Measurements from ENCODE around the gene ALPL.

The ALPL gene

DNA sequence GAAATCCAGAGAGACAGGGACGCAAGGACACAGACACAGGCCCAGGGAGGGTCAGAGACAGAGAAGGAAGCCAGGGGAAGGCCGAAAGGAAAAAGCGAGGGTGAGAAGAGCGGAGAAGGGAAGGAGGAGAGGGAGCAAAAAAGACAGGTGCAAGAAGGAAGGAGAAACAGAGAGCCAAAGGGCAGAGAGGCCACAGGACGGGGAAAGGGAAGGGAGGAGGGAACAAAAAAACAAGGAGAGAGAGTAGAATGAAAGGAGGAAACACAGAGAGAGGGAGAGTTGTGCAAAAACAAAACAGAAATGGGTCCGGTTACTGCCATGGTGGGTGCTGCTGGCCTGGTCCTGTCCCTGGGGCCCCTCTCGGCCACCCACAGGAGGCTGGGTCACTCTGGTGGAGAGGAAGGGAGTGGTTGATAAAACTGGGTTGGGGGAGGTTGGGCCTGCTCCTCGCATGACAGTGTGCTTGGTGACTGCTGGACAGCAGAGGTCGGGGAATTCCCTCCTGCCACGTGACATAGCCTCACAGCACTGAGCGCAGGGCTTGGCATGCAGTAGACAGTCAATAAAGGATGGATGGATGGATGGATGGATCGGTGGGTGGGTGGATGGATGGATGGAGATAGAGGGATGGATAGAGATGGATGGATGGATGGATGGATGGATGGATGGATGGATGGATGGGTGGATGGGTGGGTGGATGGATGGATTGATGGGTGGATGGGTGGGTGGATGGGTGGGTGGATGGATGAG is 95.2 kb downstream of the ALPL start:
- DNase-seq: no peak

DNA sequence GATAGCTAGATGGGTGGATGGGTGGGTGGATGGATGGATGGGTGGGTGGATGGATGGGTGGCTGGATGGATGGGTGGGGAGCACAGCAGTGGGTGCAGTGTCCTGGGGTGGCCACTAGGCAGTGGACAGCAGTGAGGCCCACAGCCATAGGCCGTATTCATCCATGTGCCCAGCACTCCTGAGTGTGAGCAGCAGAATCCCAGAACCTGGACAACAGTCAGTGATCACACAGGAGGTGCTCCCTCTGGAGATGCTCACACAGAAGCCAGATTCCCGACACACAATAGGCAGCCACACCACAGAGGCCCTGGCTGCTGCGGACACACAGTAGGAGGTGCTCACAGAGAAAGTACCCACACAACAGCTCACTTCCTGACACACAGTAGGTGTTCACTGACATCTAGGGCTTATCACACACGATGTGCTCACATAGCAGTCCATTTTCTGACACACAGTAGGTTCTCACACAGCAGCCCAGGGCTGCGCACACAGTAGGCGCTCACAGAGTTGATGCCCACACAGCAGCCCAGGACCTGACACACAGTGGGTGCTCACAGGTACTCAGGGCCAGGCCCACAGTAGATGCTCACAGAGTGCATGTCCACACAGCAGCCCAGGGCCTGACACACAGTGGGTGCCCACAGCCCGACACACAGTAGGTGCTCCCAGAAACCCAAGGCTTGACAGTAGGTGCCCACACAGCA is 95.9 kb downstream of the ALPL start:
- DNase-seq: no peak

DNA sequence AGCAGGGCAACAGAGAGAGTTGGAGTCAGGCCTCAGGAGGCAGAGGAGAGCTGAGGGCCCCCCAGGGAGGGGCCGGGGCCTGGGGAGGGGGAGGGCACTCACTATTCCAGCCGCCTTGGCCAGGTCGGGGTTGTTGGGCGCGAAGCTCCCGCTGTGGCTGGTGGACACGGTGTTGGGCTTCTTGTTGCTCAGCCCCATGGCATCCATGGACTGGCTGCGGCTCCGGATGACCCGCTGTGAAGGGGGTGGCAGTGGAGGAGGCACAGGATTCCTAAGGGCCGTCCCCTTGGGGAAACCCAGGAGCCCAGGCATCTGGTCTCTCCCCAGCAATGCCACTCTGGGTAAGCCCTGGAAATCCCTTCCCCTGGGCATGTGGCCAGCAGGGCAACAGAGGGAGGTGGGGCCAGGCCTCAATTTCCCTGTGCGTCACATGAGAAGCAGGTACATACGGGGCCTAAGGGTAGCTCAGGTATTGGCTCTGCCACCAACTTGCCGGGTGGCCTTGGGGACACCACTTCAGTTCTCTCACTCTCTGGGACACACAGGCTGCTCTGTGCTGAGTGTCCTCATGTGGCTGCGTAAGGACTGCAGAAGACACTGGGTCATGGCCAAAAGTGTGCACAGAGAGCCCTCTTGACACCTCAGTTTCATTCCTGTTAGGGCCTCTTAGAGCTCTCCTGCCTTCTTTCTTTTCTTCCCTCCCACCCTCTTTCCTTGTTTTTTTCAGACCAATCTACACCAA is 96.9 kb downstream of the ALPL start:
- no peak for DNase-seq

DNA sequence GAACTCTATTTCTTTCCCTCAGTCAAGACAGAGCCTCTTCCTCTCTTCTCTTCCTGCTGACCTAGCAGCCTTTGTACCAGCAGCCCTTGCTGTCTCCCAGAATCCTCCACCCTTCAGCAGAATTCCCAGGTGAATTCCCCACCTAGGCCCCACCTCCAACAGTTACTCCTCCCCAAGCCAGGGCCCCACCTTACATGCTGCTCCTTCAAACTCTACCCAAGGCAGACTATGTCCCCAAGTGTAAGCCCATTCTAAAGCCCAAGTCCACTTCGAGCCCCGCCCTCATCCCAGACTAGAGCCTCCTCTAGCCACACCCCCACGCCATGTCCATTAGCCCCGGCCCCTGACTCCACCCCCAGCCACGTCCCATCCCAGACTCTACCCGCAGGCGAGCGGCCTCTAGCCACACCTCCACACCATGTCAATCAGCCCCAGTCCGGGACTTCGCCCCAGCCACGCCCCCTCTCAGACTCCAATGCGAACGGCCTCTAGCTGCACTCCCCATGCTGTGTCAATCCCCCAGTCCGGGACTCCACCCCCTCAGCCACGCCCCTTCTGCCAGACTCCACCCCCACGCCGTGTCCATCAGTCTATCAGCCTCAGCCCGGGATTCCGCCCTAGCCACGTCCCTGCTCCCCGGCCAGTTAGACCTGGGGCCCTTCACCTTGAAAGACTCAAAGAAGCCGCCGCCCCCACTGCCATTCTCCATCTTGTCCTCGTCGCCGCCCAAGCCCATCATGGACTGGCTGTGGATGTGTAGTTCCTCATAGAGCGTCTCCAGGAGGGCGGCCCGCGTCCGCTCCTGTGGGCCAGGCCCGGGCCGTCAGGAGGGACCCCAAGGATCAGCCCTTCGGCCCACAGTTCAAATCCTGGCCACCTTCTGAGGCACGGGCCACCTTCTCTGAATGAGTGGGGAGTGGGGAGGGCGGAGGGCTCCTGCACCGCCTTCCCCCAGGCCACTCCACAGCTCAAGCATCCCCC is 98.6 kb downstream of the ALPL start:
- DNase-seq: no peak

DNA sequence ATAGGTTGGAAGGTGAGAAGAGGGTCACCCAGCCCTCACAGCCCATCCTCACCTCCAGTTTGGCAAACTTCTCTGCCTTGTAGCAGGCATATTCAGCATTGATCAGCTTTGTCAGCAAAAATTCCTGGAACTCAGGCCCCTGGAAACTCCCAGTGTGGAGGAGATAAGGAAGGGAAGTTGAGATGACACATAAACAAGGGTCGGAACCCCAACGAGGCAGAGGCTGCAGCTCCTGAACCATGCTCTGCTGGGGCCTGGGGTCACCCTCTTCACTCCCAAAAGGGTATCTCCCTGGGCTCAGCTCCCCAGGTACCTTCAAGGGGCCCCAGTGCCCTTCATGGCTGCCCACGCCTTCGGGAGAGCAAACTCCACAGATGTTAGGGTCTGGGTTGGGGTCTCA is 99.6 kb downstream of the ALPL start:
- no peak for DNase-seq

DNA sequence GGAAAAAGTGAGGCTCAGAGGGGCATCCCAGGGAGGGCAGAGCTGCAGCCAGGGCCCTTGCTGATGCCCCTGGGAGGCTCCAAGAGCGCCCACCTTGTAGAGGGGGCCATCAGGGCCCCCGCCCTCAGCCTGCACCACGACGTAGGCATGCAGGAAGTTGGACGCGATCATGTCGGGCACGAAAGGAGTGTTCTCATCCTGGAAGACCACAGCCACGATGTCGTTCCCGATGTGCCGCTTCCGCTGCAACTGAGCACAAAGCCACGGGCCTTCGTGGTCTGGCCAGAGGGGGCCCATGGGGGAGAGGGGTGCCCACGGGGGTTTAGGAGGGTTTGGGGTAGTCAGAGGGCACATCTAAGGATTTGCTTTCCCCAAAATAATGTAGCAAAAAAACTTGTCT is 100.8 kb downstream of the ALPL start:
- DNase-seq: no peak

DNA sequence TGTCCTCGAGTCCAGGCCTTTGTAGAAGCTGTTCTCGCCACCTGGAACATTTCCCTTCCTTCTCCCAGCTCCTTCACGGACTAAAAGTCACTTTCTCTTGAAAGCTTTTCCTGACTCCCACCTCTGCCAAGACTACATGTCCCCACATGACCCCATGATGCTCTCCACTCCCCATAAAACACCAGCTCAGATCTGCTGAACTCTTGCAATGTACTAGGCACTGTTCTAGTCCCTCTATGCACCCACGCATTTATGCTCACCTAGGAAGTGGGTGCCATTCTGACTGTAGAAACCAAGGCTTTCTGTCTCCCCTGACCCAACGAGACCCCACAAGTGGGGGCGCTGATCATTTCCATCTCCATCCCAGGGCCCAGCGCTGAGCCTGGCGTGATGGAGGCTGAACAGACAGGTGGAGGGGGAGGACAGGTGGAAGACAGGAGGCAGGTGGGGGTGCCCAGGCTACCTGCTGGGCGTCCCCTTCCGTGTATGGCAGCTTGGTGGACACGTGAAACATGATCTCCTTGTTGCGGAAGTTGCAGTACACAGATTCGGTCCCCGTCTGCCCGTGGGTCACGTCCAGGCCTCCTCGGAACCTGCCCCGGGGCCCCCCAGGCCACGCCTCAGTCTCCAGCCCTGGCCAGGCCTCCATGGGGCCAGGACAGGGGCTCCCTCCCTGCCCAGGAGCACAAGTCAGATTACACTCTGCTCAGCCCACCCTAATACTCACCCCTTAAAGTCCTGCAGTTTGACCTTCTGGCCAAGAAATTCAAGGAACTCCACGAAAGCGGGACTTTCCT is 102.0 kb downstream of the ALPL start:
- no peak for DNase-seq

DNA sequence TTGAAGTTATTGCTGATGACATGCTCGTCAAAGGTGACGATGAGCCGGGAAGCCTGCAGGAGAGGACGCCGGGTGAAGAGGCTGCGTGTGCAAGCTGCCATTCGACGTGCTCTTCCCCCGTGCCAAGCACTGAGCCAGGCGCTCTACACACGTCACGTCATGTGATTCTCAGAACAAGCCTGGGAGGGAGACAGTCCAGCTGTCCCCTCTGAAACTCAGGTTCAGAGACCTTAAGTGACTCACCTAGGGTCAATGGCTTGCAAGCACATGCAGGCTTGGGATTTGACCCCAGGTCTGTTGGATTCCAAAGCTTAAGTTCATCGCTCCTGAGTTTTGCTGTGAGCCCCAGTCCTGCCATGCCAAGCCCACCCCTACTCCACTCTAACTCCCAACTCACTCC is 102.8 kb downstream of the ALPL start:
- no peak for DNase-seq

DNA sequence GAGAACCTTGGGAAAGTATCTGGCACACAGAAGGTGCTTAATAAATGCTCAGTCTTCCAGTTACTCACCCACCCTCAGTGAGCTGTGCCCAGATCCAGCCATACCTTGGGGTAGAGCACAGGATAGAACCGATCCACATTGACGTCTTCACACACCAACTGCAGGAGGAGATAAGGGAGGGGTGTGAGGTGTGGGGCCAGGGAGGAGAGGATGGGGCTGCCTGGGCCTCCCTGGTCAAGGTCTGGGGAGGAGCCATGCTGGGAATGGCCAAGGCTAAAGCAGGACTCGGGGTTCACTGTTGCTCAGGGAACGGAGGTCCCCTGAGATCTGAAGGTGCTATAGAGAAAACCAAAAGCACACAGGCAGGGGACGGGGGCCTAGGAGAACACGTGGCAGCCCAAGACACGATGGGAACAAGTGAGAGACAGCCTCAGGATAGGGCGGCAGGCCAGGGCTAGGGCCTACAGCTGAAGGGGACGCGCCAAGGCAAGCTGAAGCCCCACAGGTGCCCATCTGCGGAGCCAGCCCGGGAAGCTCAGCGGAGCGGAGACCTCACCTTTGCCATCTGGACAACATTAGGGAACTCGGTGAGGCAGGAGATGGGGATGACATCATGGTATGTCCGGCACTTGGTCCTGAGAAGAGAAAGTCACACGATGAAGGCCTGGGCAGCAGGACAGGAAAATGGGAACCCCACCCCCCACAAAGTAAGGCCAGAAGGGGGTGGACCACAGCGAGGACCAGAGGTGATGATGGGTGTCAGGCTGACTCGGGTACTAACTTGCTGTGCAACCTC is 104.0 kb downstream of the ALPL start:
- no peak for DNase-seq

DNA sequence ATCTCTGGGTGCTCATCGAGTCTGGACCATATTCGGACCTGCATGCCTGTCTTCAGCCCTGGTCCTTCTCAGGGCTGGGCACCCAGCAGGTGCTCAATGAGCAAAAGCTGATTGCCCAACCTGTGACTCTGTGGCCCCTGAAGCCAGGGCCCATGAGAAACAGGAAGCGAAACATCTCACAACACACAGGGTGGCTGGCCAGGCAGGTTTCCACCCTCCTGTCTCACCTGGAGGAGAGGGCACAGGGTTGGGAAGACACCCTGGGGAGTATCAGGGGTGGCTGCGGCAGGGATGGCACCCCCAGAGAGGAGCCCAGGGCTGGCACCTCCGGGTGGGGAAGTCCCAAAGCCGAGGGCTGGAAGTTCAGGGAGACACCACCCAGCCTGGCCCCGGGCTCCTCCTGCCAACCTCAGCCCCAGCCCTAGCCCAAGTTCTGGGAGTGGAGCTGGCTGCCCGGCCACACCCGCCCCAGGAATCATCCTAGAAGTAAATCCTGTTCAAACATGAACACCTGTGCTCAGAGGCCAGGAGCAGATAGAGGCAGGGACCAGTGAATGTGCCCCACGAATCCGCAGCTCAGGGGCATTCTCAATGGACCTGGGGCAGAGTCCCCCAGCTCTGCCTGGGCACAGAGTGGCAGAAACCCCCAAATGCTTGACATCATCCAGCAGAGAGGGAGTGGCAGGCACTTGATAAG is 105.3 kb downstream of the ALPL start:
- DNase-seq: no peak

DNA sequence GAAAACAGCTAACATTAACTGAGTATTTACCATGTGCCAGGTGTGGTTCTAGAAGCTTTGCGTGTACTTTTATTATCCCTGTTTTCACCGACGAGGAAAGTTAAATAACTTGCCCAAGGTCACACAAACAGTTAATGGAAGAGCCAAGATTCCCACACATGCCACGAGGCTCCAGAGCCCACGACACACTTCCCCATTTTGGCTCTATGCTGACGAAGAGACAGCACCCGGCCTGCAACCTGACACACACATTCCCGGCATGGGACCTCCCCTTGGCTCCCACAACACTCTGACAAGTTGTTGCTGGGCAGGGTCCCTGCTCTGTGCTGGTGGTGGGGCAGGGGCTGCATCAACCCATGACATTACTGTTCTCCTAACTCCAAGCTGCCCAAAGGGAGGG is 107.1 kb downstream of the ALPL start:
- no peak for DNase-seq

DNA sequence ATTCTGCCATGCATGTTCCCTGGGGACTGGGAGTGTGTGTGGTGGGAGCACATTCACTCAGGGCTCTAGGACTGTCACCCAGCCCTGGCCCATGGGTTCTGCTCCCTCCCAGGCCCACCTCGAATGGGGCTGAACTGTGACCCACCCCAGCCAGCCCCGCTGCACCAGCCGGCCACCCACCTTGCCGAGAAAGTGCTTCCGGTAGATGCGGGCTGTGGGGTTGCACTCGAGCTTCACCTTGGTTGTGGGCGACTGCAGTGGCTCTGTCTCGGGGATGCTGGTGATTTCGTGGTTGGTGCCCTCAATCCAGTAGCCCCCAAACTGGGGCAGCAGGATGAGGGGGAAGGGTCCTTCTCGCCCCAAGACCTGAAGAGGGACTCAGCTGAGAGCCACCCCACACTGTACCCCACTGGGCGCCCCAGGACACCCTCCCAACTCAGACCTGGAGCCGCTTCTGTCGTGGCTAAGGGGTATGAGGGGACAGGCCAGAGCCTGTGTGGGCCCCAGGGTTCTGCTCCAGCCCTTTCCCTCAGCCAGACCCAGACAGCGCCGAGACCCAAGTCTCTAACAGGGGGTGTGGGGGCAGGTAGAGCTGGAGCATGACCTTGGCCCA is 108.0 kb downstream of the ALPL start:
- DNase-seq: no peak

DNA sequence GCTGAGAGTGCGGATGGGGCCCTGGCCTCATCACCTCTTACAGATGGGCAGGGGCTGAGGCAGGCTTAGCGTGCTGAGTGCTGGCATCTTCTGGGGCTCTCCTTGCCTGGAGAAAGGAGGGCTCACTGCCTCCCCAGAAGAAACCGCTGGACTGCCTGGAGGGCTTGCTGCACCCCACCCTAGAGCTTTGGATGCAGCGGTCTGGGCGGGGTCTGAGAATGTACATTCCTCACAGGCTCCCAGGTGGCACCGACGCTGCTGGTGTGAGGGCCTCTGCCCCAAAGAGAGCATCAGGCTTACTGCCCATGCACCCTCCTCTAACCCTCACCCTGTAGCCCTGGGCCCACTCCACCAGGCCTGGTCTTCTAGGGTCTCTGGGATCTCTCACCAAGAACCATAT is 108.8 kb downstream of the ALPL start:
- DNase-seq: no peak

DNA sequence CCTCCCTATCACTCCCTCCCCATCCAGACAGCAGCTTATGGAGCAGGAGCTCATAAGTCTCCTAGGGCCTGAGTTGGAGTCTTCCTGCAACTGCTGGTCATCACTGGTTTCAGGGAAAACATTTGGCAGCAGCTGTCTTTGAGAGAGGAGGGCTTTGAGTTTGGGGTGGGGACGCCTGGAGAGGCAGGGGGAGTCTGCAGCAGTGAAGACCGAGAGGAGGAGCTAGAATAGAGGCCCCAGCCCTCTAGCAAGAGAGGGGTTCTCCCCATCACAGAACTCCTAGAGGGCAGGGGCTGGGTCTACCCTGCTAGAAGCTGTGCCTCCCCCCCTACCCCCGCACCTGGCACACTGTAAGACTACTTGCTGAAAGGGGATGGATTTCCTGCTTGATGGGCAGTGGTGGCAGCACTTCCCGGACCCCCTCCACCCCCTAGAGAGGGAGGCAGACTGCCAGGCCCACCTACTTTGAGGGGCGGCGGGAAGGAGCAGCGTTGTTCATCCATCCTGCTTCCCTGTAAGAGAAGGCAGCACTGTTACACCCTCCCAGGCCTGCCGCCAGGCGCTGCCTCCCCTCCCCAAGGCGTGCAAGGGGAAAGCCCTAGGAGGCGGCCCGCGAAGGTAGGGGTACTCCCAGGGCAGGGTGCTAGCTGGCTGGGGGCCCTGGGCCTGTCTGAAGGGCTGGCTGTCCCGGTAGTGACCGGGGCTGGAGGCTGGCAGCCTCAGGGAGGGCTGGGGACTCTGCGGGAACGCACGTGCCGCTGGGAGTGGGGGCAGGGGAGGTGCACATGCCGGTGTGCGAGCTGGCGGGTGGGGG is 109.5 kb downstream of the ALPL start:
- DNase-seq: no peak

DNA sequence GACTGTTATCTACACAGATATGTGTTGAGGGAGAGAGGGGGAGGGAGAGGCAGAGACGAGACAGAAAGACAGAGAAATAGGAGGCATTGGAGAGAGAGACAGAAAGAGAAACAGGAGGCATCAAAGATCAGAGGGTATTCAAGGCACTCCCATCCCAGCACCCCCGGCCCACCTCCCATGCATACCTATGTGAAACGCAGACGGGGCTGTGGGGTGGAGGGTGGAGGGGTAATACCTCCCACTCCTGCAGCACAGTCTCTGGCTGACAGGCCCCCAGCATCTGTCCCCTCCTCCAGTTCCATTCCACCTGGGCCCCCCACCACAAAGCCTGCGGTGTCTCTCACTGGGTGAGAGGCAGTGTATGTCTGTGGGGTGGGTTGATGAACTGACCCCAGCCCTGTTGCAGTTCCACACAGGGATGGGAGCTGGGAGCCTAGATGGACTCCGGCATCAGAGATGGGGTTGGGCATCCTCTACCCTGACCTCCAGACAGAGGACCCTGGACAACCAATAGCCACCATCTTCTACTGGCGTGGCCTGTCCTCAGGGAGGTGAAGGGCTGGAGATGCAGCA is 110.2 kb downstream of the ALPL start:
- no peak for DNase-seq

DNA sequence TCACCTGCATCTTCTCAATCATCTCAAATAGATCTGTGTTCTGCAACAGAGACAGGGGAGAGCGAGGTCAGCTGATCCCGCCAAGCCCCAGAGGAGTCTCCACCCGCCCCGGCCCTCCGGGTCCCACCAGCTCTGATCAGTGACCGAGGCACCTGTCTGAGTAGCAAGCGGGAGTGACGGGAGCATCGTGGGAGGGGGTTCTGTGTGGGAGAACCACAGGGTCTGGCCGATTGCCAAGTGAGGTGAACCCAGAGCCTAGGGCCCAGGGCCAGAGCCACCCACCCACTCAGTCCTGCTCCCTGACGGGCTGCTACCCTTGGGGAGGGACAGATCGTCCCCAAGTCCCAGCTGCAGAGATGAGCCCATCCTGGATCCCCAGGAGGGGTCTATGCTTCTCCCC is 110.8 kb downstream of the ALPL start:
- DNase-seq: no peak

DNA sequence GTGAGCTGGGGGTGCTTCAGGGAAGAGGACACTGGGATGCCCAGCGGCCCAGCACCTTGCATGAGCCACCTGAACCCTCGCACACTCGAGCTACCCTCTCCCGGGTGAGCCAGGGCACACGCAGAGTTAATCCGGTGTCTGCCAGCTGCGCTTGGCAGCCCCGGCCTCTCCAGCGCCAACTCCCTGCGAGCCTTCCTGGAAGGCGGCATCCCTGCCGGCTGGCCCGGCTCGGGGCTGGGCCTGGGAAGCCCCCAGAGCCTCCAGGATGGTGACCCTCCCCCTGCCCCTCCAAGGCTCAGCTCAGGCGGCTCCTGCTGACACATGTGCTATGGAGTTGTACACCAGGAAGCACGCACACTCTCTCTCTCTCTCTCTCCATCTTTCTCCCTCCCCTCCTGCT is 111.3 kb downstream of the ALPL start:
- no peak for DNase-seq

DNA sequence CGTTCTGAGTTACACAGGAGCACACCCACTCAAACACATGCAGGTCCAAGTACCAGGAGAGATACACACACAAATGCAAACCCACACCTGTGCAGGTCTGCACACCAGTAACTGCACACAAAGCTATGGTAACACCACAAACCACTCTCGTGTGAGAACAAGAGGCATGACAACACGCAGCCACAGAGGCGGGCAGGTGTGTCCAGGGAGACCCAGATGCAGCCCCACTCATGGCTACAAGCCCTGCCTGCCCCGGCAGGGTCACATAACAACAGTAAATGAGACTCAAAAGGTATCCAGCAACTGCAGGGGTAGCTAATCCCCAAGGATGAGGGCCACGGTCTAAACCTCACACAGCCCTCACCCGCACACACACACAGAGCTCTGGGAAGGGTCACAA is 111.8 kb downstream of the ALPL start:
- DNase-seq: no peak
